Epithelial cell of prostate (primary cell): Measurements from ENCODE around the gene WNT2B.
A peak's percentile ranks its signal among the peaks of the same experiment; 100 is the strongest.

Source experiments
- DNase-seq: peaks from one replicate; pipeline ENCODE4 v3.0.0-alpha.2; 2011; ENCODE audit warnings: low read depth, low spot score
- H3K27ac ChIP-seq: fragments of 450-650 bp; 2 replicates; pipeline ENCODE4 v1.5.1; 2017; ENCODE audit warnings: mild to moderate bottlenecking

The WNT2B gene

DNA sequence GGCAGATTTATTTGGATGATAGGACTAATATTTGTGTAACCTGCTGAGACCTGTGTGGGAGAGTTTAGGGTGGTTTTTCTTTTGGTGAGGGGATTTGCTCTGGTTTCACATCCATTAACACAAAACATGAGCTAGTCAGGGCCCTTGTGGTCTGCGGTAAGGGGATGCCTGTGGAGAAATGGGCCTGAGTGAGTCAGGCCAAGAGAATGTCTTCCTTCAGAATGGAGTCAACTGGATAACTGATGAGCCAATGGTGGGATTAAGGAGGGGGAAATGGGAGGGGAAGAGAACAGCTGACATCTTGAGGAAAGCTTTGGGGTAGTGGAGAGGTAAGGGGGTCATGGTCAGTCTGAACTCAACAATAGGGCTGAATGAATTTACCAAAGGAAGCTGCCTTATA lies 13.9 kb downstream of the WNT2B start:
- DNase-seq = peak; percentile 48
- H3K27ac ChIP-seq = no peak overlapping the region

DNA sequence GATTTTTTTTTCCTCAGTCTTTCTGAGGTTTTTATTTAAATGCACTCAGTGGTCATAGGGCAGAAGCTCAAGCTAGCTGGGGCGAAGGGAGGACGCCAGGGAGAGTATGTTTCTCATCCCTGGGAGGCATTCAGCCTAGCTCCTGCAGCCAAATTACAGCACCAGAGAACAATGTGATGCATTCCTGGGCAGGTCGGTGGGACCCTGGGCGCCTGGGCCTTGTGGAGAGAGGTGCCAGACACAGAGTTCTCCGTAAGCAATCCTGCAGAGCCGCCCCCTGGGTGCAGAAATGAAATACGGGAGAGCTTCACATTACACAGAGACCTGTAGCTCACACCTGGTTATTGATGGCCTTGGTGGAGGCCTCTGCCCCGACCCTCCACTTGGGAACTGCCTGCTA lies 15.5 kb downstream of the WNT2B start:
- no peak overlapping the region for H3K27ac ChIP-seq
- DNase-seq = no peak

- DNase-seq = no peak
- no peak overlapping the region for H3K27ac ChIP-seq
These were observed 16.2 kb downstream of the WNT2B start for GRCh38 chr1:112524986-112525385.

DNA sequence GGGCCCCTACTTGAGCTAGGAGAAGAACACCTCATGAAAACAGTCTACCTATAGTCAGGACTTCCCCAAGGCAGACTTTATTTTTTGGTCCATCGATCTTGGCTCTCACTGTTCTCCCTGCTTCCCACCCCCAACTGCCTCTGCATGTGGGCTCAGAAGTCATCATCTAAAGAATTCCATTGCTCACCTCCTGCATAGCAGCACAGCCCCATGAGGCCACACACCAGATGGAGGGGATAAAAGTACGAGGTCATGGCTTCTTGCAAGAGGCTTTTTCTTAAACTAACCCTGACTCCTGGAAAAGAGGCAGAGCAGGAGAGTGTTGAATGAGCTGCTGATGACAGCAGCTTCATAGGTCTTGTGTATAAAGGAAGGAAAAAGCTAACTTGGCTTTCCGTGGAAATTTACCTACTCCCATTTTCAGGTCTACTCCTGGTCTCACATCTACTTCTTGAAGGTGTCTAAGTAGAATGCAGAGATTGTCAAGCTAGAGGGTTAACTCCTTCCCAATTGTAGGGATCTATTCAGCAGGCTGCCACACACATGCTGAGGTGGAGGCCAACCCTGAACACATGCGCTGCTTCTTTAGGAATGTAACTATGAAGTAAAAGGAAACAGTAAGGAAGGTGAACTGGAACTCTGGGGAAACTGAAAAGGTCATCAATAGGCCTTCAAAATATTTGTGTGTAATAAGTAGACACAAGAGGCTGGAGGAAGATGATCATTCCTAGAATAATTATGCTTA lies 18.7 kb downstream of the WNT2B start:
- no peak for DNase-seq
- H3K27ac ChIP-seq = no peak overlapping the region

DNA sequence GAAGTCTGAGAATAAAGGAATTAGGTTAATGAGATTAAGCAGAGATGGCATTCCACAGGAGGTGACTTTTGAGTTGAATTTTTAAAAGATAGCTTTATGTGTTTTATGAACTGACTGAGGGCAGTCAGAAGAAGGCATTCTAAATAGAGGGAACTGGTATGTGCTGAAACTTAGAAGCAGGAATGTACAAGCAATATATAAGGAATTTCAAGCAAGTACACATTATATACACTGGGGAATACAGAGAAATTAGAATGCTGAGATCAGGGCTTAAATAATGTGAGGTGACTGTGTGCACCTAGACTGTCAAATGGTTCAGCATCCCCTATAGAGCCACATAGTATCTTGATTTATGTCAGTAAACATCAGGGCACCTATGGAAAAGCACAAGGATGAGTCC lies 19.3 kb downstream of the WNT2B start:
- H3K27ac ChIP-seq = no peak overlapping the region

DNA sequence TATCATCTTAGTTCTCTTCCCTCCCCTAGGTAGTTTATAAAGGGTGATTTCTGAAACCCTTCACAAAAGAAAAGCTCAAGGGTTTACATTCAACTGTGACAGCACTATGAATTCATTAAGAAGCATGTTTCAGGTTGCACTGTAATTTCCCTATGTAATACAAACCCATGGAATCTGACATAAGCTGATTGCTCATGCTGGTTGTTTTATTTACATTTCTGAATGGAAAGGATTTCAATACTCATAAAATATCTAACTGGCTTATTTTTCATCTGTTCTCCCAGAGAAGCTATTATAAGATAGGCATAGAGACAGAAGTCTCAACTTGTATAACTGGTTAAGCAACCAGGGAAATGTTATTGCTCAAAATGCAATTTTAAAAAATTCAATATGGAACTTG lies 20.5 kb downstream of the WNT2B start:
- peak; percentile 44 for DNase-seq
- H3K27ac ChIP-seq = peak overlapping the region; percentile 46

More for the DNA sequence above, 19.3 kb downstream of the WNT2B start:
- no peak for DNase-seq

GRCh38 chr1:112530832-112531231 lies 22.1 kb downstream of the WNT2B start:
- no peak for DNase-seq
- H3K27ac ChIP-seq = no peak overlapping the region

DNA sequence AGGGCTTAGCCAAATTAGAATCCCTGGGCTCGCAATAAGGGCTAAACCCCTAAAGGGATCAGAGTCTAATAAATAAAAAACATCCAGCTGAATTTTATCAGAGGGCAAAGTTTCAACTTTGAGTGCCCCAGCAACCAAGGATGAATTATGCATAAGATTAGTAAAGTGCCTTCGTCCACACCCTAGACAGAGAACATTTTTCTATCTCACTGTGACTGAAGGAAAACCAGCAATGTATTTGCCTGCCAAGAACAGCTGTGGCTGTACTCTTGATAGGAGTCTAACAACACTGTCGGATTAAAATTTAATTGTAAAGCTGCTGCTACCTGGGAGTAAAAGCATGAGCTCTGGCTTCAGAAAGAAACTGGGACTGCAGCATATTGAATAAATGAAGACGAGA lies 23.3 kb downstream of the WNT2B start:
- no peak for DNase-seq

GRCh38 chr1:112533029-112533428 lies 24.3 kb downstream of the WNT2B start:
- DNase-seq = no peak
- H3K27ac ChIP-seq = no peak overlapping the region

More for the DNA sequence above, 23.3 kb downstream of the WNT2B start:
- no peak overlapping the region for H3K27ac ChIP-seq

- no peak overlapping the region for H3K27ac ChIP-seq
- no peak for DNase-seq
These were observed 27.8 kb downstream of the WNT2B start for GRCh38 chr1:112536561-112536960.

DNA sequence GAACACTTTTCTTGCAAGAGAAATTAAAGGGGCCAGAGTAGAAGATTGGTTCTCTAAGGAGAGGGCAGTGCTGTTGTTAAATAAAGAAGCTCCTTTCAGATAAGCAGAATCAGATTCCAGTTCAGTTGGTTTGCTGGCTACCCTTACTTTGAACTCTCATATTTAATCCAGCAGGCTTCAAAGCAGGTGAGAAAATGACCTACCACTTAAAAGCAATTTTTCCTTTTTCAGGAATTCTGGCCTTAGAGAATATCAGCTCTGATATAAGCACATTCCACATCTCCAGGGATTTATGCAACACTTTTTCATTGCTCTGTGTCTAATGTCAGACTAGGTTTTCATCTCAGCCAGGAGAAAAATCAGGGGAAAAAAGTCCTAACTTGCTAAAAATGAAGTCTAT lies 28.7 kb downstream of the WNT2B start:
- no peak overlapping the region for H3K27ac ChIP-seq
- no peak for DNase-seq

DNA sequence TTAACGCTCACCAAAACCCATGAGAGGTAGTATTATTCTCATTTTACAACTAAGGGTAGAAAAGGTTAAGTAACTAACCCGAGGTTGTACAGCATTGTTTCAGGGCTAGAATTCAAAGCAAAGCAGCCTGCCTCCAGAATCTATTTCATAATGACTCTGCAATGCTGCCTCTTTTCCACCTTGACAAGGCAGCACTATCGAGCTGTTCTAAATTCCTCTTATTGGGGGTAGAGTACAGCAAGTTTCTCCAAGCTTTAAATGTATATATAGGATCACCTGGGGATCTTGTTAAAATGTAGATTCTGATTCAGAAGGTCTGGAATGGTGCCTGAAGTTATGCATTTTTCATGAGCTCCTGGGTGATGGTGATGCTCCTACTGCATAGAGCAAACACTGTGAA lies 30.1 kb downstream of the WNT2B start:
- no peak for DNase-seq
- H3K27ac ChIP-seq = no peak overlapping the region

DNA sequence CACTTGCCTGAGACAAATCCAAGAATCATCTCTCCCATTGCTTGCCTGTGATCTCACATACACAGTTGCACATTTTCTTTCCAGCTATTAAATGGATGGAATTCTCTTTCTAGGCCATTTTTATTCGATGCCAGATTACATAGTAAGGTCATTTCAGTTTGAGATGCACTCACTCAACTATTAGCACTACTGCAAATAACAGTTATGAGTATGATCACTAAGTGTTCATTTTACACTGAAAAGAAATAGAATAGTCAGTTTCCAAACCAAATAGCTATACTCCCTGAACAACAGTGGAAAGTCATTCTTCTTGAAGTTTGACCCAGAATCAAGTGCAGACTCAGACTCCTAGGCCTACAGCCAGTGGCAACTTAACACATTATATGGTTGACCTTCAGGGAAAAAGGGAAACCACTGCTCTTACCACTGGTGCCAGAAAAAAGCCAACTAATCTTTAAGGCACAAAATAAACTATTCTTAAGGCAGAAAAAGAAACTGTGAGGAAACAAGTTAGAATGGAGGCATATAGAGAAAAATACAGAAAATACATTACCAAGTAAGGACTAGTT lies 31.5 kb downstream of the WNT2B start:
- DNase-seq = no peak
- no peak overlapping the region for H3K27ac ChIP-seq

GRCh38 chr1:112541299-112541698 lies 32.5 kb downstream of the WNT2B start:
- H3K27ac ChIP-seq = no peak overlapping the region
- DNase-seq = no peak

DNA sequence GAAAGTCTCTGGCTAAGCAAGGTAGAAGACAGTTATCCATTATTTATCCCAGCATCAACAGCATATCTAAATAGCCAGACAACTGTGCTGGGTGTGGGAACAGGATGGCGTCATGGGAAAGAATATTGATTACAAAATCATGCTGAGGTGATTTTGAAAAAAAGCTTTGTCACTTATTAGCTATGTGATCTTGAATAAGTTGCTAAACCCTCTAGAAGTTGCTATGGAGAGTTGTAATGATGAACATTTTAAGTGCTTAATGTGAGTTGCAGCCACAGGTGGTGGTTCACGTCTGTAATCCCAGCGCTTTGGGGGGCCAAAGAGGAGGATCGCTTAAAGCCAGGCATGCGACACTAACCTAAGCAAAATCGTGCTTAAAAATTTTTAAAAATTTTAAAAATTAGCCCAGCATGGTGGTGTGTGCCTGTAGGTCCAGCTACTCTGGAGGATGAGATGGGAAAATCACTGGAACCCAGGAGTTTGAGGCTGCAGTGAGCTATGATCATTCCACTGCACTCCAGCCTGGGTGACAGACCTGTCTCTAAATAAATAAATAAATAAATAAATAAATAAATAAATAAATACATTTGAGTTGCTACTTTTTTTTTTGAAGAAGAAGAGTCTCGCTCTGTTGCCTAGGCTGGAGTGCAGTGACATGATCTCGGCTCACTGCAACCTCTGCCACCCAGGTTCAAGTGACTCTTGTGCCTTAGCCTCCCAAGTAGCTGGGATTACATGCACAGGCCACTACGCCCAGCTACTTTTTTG lies 33.6 kb downstream of the WNT2B start:
- DNase-seq = no peak

GRCh38 chr1:112544011-112544688 lies 35.4 kb downstream of the WNT2B start:
- H3K27ac ChIP-seq = peak overlapping the region; percentile 90
- peak; percentile 62 for DNase-seq

More for the DNA sequence above, 33.6 kb downstream of the WNT2B start:
- H3K27ac ChIP-seq = no peak overlapping the region

- DNase-seq = no peak
- peak overlapping the region; percentile 90 for H3K27ac ChIP-seq
These were observed 36.0 kb downstream of the WNT2B start for GRCh38 chr1:112544751-112545150.

DNA sequence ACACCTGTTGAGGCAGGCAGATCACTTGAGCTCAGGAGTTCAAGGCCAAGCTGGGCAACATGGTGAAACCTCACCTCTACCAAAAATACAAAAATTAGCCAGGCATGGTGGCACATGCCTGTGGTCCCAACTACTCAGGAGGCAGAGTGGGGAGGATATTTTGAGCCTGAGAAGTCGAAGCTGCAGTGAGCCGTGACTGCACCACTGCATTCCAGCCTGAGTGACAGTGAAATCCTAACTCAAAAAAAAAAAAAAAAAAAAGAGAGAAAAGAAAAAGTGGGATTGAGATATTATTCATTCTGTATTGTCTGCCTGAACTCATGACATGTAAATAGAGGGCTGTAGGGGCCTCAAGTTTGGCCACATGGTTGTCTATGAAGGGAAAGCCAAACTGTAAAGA lies 37.3 kb downstream of the WNT2B start:
- peak overlapping the region; percentile 90 for H3K27ac ChIP-seq
- no peak for DNase-seq

DNA sequence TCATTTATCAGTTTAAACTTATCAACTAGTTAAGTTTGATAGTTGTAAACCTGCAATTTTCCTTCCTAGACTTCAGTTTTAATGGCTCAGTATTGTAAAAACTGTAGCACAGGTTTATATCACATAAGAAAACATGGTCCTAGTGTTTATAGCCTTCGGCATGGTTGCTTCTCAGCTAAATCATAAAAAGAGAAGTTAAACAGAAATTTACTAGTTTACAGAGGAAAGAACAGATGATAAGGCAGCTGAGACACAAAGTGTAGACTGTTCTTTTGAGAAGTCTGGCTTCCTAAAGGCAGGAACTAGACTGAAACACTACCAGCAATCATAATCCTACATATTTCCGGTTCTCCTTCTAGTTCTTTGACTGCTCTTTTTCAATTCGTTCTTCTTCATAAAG lies 39.8 kb downstream of the WNT2B start:
- DNase-seq = no peak
- H3K27ac ChIP-seq = no peak overlapping the region

GRCh38 chr1:112549590-112549989 lies 40.8 kb downstream of the WNT2B start:
- DNase-seq = no peak
- H3K27ac ChIP-seq = no peak overlapping the region

GRCh38 chr1:112554411-112554810 lies 45.6 kb downstream of the WNT2B start:
- DNase-seq = no peak
- no peak overlapping the region for H3K27ac ChIP-seq
